Muscle layer of colon (tissue), 2 donors: Measurements from ENCODE around the gene KRT6A.
"Not testable (repeated sequence)": the region's sequence is repeated elsewhere in the genome, so short reads cannot be mapped to it uniquely, and the experiment has no call there.

Source experiments
- H3K27ac ChIP-seq: one replicate; pipeline ENCODE4 v1.7.0; 2013; ENCODE audit warnings: low read depth, mild to moderate bottlenecking, low read length, moderate library complexity
- H3K27me3 ChIP-seq, 2 donors: one replicate each; pipeline ENCODE4 v1.7.0; 2013; ENCODE audit warnings: low read length in 2 of 2, mild to moderate bottlenecking in 2 of 2; ENCODE audit not compliant: insufficient read depth in 2 of 2, control insufficient read depth in 1 of 2
- H3K36me3 ChIP-seq: one replicate; pipeline ENCODE4 v1.7.0; 2013; ENCODE audit warnings: mild to moderate bottlenecking, low read length; ENCODE audit not compliant: insufficient read depth
- H3K4me1 ChIP-seq: one replicate; pipeline ENCODE4 v1.7.0; 2013; ENCODE audit warnings: mild to moderate bottlenecking, low read length; ENCODE audit not compliant: insufficient read depth
- H3K4me3 ChIP-seq, 2 donors: one replicate each; pipeline ENCODE4 v1.7.0; 2013; ENCODE audit warnings: low read length in 2 of 2, low read depth in 1 of 2, mild to moderate bottlenecking in 1 of 2, moderate library complexity in 1 of 2
- H3K9ac ChIP-seq: one replicate; pipeline ENCODE4 v1.7.0; 2013; ENCODE audit warnings: low read length
- H3K9me3 ChIP-seq: one replicate; pipeline ENCODE4 v1.7.0; 2013; ENCODE audit warnings: mild to moderate bottlenecking, low read length
- donor health status: abdominal sarcoma.
- donor health status: Adenocarcinoma of cecum.

KRT6A gene

GRCh38 chr12:52498946-52499345, 5.9 kb upstream of the KRT6A start:
- no peaks in the 10 kb centered on the region for H3K9me3 ChIP-seq
- H3K4me1 ChIP-seq, result peaks cover 23% of the 10 kb centered on the region
- H3K4me3 ChIP-seq, result no peak overlapping the region
- no peak overlapping the region for H3K9ac ChIP-seq
- H3K27me3 ChIP-seq, result no peaks in the 10 kb centered on the region
- no peak overlapping the region for H3K27ac ChIP-seq
- H3K36me3 ChIP-seq, result no peaks in the 10 kb centered on the region

- Histone ChIP-seq H3K27me3 (no peaks in the 10 kb centered on the region), H3K9me3 (no peaks in the 10 kb centered on the region), H3K36me3 (no peaks in the 10 kb centered on the region), H3K4me1 (peaks cover 23% of the 10 kb centered on the region), H3K9ac (no peak overlapping the region), H3K27ac (no peak overlapping the region), H3K4me3 (no peak overlapping the region)
Measured at GRCh38 chr12:52497975-52498374, 4.9 kb upstream of the KRT6A start.

GRCh38 chr12:52496590-52497071, 3.6 kb upstream of the KRT6A start:
- no peaks in the 10 kb centered on the region for H3K27me3 ChIP-seq
- peaks cover 23% of the 10 kb centered on the region for H3K4me1 ChIP-seq
- H3K4me3 ChIP-seq, result no peak overlapping the region
- H3K9ac ChIP-seq, result no peak overlapping the region
- no peaks in the 10 kb centered on the region for H3K36me3 ChIP-seq
- H3K27ac ChIP-seq, result no peak overlapping the region
- H3K9me3 ChIP-seq, result no peaks in the 10 kb centered on the region

GRCh38 chr12:52496054-52496453, 3.0 kb upstream of the KRT6A start:
- Histone ChIP-seq H3K4me3 (no peak overlapping the region), H3K27ac (no peak overlapping the region)

GRCh38 chr12:52495389-52495788, 2.3 kb upstream of the KRT6A start:
- Histone ChIP-seq H3K4me3 (no peak overlapping the region), H3K4me1 (peaks cover 23% of the 10 kb centered on the region), H3K9ac (no peak overlapping the region), H3K36me3 (no peaks in the 10 kb centered on the region), H3K27ac (no peak overlapping the region), H3K9me3 (no peaks in the 10 kb centered on the region), H3K27me3 (no peaks in the 10 kb centered on the region)

More at GRCh38 chr12:52496054-52496453, 3.0 kb upstream of the KRT6A start:
- no peaks in the 10 kb centered on the region for H3K27me3 ChIP-seq
- no peaks in the 10 kb centered on the region for H3K36me3 ChIP-seq
- peaks cover 23% of the 10 kb centered on the region for H3K4me1 ChIP-seq
- H3K9me3 ChIP-seq, result no peaks in the 10 kb centered on the region
- no peak overlapping the region for H3K9ac ChIP-seq

GRCh38 chr12:52494518-52494917, 1.5 kb upstream of the KRT6A start:
- Histone ChIP-seq H3K36me3 (no peaks in the 10 kb centered on the region), H3K27ac (no peak overlapping the region), H3K27me3 (no peaks in the 10 kb centered on the region), H3K4me1 (peaks cover 23% of the 10 kb centered on the region), H3K4me3 (no peak overlapping the region), H3K9ac (no peak overlapping the region), H3K9me3 (no peaks in the 10 kb centered on the region)

GRCh38 chr12:52494100-52494499, 1.0 kb upstream of the KRT6A start:
- Histone ChIP-seq H3K4me1 (peaks cover 23% of the 10 kb centered on the region), H3K4me3 (no peak overlapping the region)

GRCh38 chr12:52492405-52492804, 652 bp downstream of the KRT6A start:
- H3K27ac ChIP-seq, H3K36me3 ChIP-seq, H3K9me3 ChIP-seq, H3K9ac ChIP-seq, H3K27me3 ChIP-seq, H3K4me3 ChIP-seq: not testable (repeated sequence)
- H3K4me1 ChIP-seq, result peaks cover 23% of the 10 kb centered on the region

More at GRCh38 chr12:52494100-52494499, 1.0 kb upstream of the KRT6A start:
- no peaks in the 10 kb centered on the region for H3K36me3 ChIP-seq
- no peaks in the 10 kb centered on the region for H3K27me3 ChIP-seq
- no peaks in the 10 kb centered on the region for H3K9me3 ChIP-seq
- no peak overlapping the region for H3K27ac ChIP-seq
- no peak overlapping the region for H3K9ac ChIP-seq

- not testable (repeated sequence) for H3K9ac ChIP-seq, H3K9me3 ChIP-seq, H3K27me3 ChIP-seq, H3K27ac ChIP-seq, H3K4me3 ChIP-seq, H3K36me3 ChIP-seq
- H3K4me1 ChIP-seq, result peaks cover 22% of the 10 kb centered on the region
Measured at GRCh38 chr12:52491495-52491894, 1.6 kb downstream of the KRT6A start.

- H3K9me3 ChIP-seq, result no peaks in the 10 kb centered on the region
- no peak overlapping the region for H3K27ac ChIP-seq
- no peak overlapping the region for H3K9ac ChIP-seq
- no peaks in the 10 kb centered on the region for H3K36me3 ChIP-seq
- no peaks in the 10 kb centered on the region for H3K27me3 ChIP-seq
- no peak overlapping the region for H3K4me3 ChIP-seq
- H3K4me1 ChIP-seq, result no peaks in the 10 kb centered on the region
Measured at GRCh38 chr12:52488736-52489135, 4.3 kb downstream of the KRT6A start.

GRCh38 chr12:52487744-52488443, 5.2 kb downstream of the KRT6A start:
- not testable (repeated sequence) for H3K4me1 ChIP-seq, H3K27me3 ChIP-seq, H3K4me3 ChIP-seq, H3K9me3 ChIP-seq, H3K9ac ChIP-seq, H3K27ac ChIP-seq, H3K36me3 ChIP-seq

- Histone ChIP-seq H3K27me3 (no peaks in the 10 kb centered on the region), H3K36me3 (no peaks in the 10 kb centered on the region), H3K9ac (no peak overlapping the region), H3K9me3 (no peaks in the 10 kb centered on the region), H3K4me3 (no peak overlapping the region), H3K27ac (no peak overlapping the region), H3K4me1 (no peaks in the 10 kb centered on the region)
Measured at GRCh38 chr12:52487211-52487610, 5.8 kb downstream of the KRT6A start.
